HepG2 (cell line): Measurements from ENCODE around the gene PRXL2B. TPM values are rescaled to one million over a fixed set of nuclear protein-coding genes. Genes with fewer than 3 reads are reported as not detected.

Experiments used
- EED ChIP-seq: sonication (generic); formaldehyde crosslinking; IDR thresholded peaks from 2 replicates; pipeline ENCODE4 v1.5.0; 2020; ENCODE audit warnings: mild to moderate bottlenecking, missing genetic modification reagents
- HNRNPLL ChIP-seq: fragments of 200-400 bp; formaldehyde crosslinking; IDR thresholded peaks from 2 replicates; pipeline ENCODE4 v1.6.1; 2017; ENCODE audit warnings: mild to moderate bottlenecking, low read depth, low read length; ENCODE audit not compliant: poor library complexity, severe bottlenecking
- MTF1 ChIP-seq: sonication (generic); formaldehyde crosslinking; IDR thresholded peaks from 2 replicates; pipeline ENCODE4 v1.5.0; 2020; ENCODE audit warnings: missing genetic modification reagents
- NKX3-1 ChIP-seq: sonication (generic); formaldehyde crosslinking; IDR thresholded peaks from 2 replicates; pipeline ENCODE4 v1.5.0; 2020; ENCODE audit warnings: missing genetic modification reagents
- RARA ChIP-seq: IDR thresholded peaks from 2 replicates; pipeline ENCODE4 v1.6.1; 2016; ENCODE audit warnings: missing genetic modification reagents, missing compliant biosample characterization
- SETDB1 ChIP-seq: sonication (generic); formaldehyde crosslinking; IDR thresholded peaks from 2 replicates; pipeline ENCODE4 v1.5.1; 2020; ENCODE audit warnings: missing genetic modification reagents, mild to moderate bottlenecking, borderline replicate concordance
- SIN3A ChIP-seq: IDR thresholded peaks from 2 replicates; pipeline ENCODE4 v1.6.1; 2011; ENCODE audit warnings: low read depth, mild to moderate bottlenecking, control low read depth, low read length, borderline replicate concordance
- SIX1 ChIP-seq: sonication (generic); formaldehyde crosslinking; IDR thresholded peaks from 2 replicates; pipeline ENCODE4 v1.4.0; 2020; ENCODE audit warnings: missing genetic modification reagents, borderline replicate concordance
- SOX5 ChIP-seq: IDR thresholded peaks from 2 replicates; pipeline ENCODE4 v1.6.1; 2016; ENCODE audit warnings: borderline replicate concordance
- ZNF577 ChIP-seq: sonication (generic); formaldehyde crosslinking; IDR thresholded peaks from 2 replicates; pipeline ENCODE4 v1.4.0; 2020; ENCODE audit warnings: mild to moderate bottlenecking, low read depth, missing genetic modification reagents, borderline replicate concordance
- polyA plus RNA-seq, 8 experiments: library from polyadenylated mRNA; depleted of rRNA in 3 of 8; stranded (reverse) in 7 of 8; unstranded in 1 of 8; fragments of >200 nt; fragmentation: Illumina TruSeq in 4 of 8; extraction: Trizol in 4 of 8; gene quantifications; 2 replicates each; pipeline versions ENCODE4 v1.2.1 to v1.2.3, GENCODE V29; 2011 to 2016; ENCODE audit warnings: low read depth in 4 of 8, missing spikeins in 1 of 8, mixed read lengths in 1 of 8; ENCODE audit not compliant: insufficient read depth in 1 of 8
- total RNA-seq, 5 experiments: library from RNA; depleted of rRNA; stranded (reverse); fragments of >200 nt; fragmentation: Illumina TruSeq; extraction: Trizol; gene quantifications; 2 replicates each; pipeline ENCODE4 v1.2.3, GENCODE V29; 2016; ENCODE audit warnings: low read depth in 1 of 5
- TF ChIP-seq, protein P1 (sequence below): sonication (generic); IDR thresholded peaks from 2 replicates; pipeline ENCODE4 v1.6.1; 2016; ENCODE audit warnings: low read depth, borderline replicate concordance
- TF ChIP-seq, protein P2 (sequence below): sonication (generic); formaldehyde crosslinking; IDR thresholded peaks from 2 replicates; pipeline ENCODE4 v1.8.1; 2022; ENCODE audit warnings: mild to moderate bottlenecking, missing genetic modification reagents
- TF ChIP-seq, protein P3 (sequence below): sonication (generic); formaldehyde crosslinking; IDR thresholded peaks from 2 replicates; pipeline ENCODE4 v1.8.0; 2022; ENCODE audit warnings: mild to moderate bottlenecking, missing genetic modification reagents, moderate library complexity
- TF ChIP-seq, protein P4 (sequence below): sonication (generic); formaldehyde crosslinking; IDR thresholded peaks from 2 replicates; pipeline ENCODE4 v1.4.0; 2020; ENCODE audit warnings: mild to moderate bottlenecking, missing genetic modification reagents
- TF ChIP-seq, protein P5 (sequence below): sonication (generic); formaldehyde crosslinking; IDR thresholded peaks from 2 replicates; pipeline ENCODE4 v1.5.1; 2020; ENCODE audit warnings: missing genetic modification reagents, mild to moderate bottlenecking, borderline replicate concordance

PRXL2B gene
- total and polyA plus RNA-seq, 2 of the 13 experiments (the other 11 are each of a cell fraction or from before 2014, with no cell fraction given) = 16.8 to 22.1 TPM

DNA sequence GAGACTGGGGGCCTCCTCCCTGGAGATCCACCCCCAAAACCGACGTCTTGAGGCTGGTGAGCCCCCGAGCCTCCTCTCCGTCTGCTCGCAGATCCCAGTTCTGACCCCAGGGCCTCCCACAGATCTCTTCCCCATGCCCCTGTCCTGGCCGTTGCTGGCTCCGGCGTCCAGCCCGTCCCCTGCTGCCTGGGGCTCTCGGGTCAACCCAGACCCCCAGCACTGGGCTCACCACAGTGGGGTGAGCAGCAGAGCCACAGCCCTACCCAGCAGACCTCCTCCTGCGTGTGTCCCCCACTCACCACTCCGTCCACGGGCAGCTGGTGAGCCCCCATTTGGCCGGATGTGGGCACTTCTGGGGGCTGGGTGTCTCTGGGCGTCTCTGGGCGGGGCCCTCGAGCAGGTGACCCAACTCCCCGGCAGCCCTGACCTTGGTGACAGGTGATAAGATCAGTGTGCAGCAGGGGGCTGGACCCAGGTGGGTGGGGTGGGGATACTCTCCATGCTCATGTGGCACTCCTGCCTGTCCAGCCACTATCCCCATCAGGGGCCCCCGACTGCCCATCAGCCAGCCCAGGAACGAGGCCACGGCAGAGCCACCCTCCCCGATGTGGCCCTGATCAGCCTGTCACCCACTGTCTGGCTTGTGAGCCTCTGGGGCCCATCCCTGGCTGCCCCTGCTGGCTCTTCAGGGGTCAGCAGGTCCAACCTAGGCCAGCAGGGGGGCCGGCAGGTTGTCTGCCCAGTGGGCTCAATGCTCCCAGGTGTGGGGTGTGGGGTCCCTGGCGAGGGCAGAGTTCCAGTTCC is 29.7 kb upstream of the PRXL2B start (continued):
- TF ChIP-seq EED (CRISPR knock-in tag) (no peak), SETDB1 (0 out of 2 replicates have a peak, but pooled peaks have one; percentile 43), HNRNPLL (no peak), ZNF577 (CRISPR knock-in tag) (no peak), SIX1 (CRISPR knock-in tag) (no peak), NKX3-1 (CRISPR knock-in tag) (peak; percentile 24; the same call in 1 of the 2 replicates), SIN3A (no peak), RARA (CRISPR knock-in tag) (peak; percentile 36), MTF1 (CRISPR knock-in tag) (no peak), SOX5 (no peak)
- TF ChIP-seq, protein P1, sequence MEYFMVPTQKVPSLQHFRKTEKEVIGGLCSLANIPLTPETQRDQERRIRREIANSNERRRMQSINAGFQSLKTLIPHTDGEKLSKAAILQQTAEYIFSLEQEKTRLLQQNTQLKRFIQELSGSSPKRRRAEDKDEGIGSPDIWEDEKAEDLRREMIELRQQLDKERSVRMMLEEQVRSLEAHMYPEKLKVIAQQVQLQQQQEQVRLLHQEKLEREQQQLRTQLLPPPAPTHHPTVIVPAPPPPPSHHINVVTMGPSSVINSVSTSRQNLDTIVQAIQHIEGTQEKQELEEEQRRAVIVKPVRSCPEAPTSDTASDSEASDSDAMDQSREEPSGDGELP = peak; percentile 84; the same call in 1 of the 2 replicates
- TF ChIP-seq, protein P2, sequence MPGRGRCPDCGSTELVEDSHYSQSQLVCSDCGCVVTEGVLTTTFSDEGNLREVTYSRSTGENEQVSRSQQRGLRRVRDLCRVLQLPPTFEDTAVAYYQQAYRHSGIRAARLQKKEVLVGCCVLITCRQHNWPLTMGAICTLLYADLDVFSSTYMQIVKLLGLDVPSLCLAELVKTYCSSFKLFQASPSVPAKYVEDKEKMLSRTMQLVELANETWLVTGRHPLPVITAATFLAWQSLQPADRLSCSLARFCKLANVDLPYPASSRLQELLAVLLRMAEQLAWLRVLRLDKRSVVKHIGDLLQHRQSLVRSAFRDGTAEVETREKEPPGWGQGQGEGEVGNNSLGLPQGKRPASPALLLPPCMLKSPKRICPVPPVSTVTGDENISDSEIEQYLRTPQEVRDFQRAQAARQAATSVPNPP (CRISPR knock-in tag) = no peak
- TF ChIP-seq, protein P3, sequence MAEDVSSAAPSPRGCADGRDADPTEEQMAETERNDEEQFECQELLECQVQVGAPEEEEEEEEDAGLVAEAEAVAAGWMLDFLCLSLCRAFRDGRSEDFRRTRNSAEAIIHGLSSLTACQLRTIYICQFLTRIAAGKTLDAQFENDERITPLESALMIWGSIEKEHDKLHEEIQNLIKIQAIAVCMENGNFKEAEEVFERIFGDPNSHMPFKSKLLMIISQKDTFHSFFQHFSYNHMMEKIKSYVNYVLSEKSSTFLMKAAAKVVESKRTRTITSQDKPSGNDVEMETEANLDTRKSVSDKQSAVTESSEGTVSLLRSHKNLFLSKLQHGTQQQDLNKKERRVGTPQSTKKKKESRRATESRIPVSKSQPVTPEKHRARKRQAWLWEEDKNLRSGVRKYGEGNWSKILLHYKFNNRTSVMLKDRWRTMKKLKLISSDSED (CRISPR knock-in tag) = 0 out of 2 replicates have a peak, but pooled peaks have one; percentile 52
- TF ChIP-seq, protein P4, sequence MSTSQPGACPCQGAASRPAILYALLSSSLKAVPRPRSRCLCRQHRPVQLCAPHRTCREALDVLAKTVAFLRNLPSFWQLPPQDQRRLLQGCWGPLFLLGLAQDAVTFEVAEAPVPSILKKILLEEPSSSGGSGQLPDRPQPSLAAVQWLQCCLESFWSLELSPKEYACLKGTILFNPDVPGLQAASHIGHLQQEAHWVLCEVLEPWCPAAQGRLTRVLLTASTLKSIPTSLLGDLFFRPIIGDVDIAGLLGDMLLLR = no peak
- TF ChIP-seq, protein P5, sequence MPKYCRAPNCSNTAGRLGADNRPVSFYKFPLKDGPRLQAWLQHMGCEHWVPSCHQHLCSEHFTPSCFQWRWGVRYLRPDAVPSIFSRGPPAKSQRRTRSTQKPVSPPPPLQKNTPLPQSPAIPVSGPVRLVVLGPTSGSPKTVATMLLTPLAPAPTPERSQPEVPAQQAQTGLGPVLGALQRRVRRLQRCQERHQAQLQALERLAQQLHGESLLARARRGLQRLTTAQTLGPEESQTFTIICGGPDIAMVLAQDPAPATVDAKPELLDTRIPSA (CRISPR knock-in tag) = no peak
